Stromal cell of bone marrow (primary cell): Measurements from ENCODE around the gene FCHSD2.
"Not testable (repeated sequence)": the region's sequence is repeated elsewhere in the genome, so short reads cannot be mapped to it uniquely, and the experiment has no call there.

Source experiments
- DNase-seq: peaks from one replicate; pipeline ENCODE4 v3.0.0-alpha.2; 2012; ENCODE audit warnings: low read depth

The FCHSD2 gene

DNA sequence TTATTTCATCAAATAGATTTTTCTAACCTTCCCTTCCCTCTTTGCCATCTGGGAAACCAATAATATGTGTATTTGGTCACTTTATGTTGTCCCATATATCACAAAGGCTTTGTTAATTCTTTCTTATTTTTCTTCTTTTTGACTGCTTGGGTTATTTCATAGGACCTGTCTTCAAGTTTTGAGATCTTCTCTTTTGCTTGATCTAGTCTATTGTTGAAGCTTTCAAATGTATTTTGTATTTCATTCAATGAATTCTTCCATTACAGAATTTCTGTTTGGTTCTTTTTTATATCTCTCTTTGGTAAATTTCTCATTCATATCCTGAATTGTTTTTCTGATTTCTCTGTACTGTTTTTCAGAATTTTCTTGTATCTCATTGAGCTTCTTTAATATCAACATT lies 132.1 kb downstream of the FCHSD2 start:
- no peak for DNase-seq

- no peak for DNase-seq
Observed at GRCh38 chr11:73004088-73004487, 138.0 kb downstream of the FCHSD2 start.

- DNase-seq, result no peak
Observed at GRCh38 chr11:73003088-73003487, 139.0 kb downstream of the FCHSD2 start.

DNA sequence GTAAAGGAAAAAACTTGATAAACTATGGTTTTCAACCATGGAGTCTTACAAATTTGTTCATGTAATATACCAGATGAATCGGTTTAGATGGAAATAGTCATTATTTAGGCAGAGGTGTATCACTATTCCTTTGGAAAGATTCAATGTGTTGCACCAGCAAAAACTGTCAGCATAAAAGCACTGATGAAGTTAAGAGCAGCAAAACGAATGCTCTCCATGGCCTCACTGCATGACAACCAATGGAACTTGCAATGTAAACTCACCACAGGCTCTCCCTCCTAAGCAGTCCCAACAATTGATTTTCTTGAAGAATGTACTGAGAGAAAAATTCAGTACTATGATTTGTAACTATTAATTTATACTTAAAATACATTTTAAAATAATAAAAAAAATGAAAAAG lies 139.9 kb downstream of the FCHSD2 start:
- no peak for DNase-seq

DNA sequence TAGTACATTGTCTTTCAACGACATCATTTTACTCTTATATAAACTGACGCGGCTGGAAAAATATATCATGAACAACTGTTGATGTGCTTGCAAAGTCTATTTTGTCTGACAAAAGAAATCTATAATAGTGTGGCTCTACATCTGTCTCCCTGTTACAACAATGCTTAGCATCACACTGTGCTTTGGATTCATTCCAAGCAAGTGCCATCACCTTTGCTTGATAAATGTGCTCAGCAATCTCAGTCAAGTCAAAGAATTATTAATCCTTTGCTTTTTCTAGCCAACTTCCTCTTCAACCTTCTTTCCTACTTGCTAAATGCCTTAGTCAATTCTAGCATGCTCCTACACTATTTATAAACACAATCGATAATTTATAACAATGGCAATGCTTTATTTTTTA lies 140.5 kb downstream of the FCHSD2 start:
- DNase-seq, result no peak

- DNase-seq, result no peak
Observed at GRCh38 chr11:72998676-72999075, 143.4 kb downstream of the FCHSD2 start.

GRCh38 chr11:72996959-72997358 lies 145.2 kb downstream of the FCHSD2 start:
- no peak for DNase-seq

- DNase-seq, result no peak
Observed at GRCh38 chr11:72989727-72990126, 152.4 kb downstream of the FCHSD2 start.

DNA sequence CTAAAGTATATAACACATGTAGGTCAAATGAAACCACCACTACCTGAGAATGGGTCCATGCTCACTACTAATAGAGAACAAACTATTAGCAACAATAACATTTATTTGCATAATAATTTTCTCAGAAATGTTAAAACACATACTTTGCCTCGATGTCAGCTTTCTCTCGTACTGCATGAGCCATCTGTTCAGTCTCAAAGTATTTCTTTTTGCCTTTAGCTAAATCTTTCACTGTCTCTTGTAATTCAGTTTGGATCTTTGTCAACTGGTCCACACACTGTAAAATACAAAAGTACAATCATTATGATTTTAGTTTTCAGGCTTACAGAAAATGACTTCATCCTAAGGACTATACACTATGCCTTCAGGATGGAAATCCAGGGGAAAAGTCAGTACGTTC lies 153.3 kb downstream of the FCHSD2 start:
- DNase-seq, result no peak

DNA sequence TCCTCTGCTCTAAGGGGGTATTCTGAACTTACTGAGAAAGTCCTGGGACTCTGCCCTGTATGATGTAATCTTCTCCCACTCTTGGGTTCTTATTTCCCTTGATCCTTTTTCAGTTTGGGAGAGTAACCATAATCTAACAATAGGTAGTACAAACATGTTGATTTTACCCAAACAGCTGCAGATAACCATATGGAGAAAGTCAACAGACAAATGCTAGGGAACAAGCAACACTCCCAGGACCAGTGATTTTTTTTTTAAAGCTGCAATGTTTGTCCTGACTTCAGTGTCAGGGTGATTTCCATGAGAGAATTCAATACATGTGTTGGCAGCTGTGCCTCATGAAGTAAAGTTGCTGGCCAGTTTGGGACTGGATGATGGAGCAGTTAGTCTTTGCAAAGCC lies 156.5 kb downstream of the FCHSD2 start:
- DNase-seq, result no peak

DNA sequence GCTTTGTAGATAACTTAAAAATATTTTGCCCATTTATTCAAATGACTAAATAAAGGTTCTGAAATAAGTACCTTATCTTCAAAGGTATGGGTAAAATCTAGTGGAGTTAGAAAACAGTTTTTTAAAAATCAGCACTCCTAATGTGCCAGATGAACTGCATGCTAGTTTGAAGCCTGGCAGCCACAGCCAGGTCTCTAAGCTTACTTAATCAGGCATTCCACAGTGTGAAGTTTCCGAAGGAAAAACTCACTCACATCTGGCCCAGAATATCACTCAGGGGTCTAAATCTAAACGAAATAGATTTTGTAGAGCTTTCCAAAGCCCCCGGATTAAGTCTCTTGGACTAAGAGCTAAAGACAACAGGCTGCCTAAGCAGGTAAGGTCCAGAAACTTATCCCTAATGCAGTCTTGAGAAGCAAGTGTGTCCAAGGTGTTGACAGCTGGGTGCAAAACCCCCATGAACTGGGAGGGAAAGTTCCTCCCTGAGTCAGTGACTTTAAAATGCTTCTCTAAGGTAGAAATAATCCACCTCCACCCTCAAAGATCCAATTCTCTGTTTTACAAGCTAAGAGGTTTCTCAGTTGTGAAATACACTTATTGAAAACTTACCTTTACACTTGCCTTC lies 157.6 kb downstream of the FCHSD2 start:
- no peak for DNase-seq

GRCh38 chr11:72983560-72983959 lies 158.6 kb downstream of the FCHSD2 start:
- DNase-seq, result no peak

- DNase-seq, result no peak
Observed at GRCh38 chr11:72981971-72982685, 160.0 kb downstream of the FCHSD2 start.

DNA sequence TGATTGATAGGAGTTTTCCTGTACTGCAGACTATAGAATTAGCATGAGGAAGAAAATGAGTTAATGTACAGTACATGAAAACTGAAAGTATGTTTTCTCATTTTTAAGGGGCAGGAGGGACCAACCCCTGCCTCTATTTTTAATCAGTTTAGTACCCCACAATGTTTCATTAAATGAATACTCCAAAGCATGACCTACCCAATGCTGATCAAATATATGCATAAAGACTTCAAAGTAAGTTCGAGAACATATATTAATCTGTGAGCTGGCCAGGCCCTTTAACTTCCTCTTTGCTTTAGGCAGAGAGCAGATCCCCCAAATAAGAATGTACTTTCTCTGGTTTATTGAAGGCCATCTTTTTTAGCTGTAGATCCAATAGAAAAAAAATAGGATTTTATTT lies 161.0 kb downstream of the FCHSD2 start:
- no peak for DNase-seq

DNA sequence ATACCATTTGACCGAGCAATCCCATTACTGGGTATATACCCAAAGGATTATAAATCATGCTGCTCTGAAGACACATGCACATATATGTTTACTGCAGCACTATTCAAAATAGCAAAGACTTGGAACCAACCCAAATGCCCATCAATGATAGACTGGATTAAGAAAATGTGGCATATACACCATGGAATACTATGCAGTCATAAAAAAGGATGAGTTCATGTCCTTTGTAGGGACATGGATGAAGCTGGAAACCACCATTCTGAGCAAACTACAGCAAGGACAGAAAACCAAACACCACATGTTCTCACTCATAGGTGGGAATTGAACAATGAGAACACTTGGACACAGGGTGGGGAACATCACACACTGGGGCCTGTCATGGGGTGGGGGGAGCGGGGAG lies 164.3 kb downstream of the FCHSD2 start:
- DNase-seq, result not testable (repeated sequence)

GRCh38 chr11:72976522-72976892 lies 165.6 kb downstream of the FCHSD2 start:
- DNase-seq, result not testable (repeated sequence)

- peak; percentile 86 for DNase-seq
Observed at GRCh38 chr11:72975778-72976521, 166.2 kb downstream of the FCHSD2 start.

- no peak for DNase-seq
Observed at GRCh38 chr11:72974487-72975205, 167.5 kb downstream of the FCHSD2 start.

- DNase-seq, result peak; percentile 51
Observed at GRCh38 chr11:72972496-72973128, 169.5 kb downstream of the FCHSD2 start.

GRCh38 chr11:72971192-72971967 lies 170.7 kb downstream of the FCHSD2 start:
- no peak for DNase-seq

GRCh38 chr11:72970557-72971118 lies 171.5 kb downstream of the FCHSD2 start:
- DNase-seq, result no peak
